Activated CD8-positive, alpha-beta memory T cell treated with anti-CD3 and anti-CD28 coated beads for 48 hours (primary cell): ENCODE measurements around the gene ZNF679.
A peak's percentile ranks its signal among the peaks of the same experiment; 100 is the strongest.
"Not testable (repeated sequence)": the region's sequence is repeated elsewhere in the genome, so short reads cannot be mapped to it uniquely, and the experiment has no call there.

Experiments used
- DNase-seq, 3 experiments: peaks; one replicate each; pipeline ENCODE4 v3.0.0-alpha.2; 2020; ENCODE audit warnings: low read depth in 2 of 3, low spot score in 2 of 3

The ZNF679 gene

GRCh38 chr7:64308016-64308270 is 79.7 kb downstream of the ZNF679 start:
- DNase-seq: no peak

GRCh38 chr7:64310426-64310825 is 82.2 kb downstream of the ZNF679 start:
- no peak for DNase-seq

GRCh38 chr7:64312826-64313225 is 84.6 kb downstream of the ZNF679 start:
- no peak for DNase-seq

- peak; percentile 24 to 52 (median 51) for DNase-seq
Measured at GRCh38 chr7:64313740-64314491, 85.6 kb downstream of the ZNF679 start, which contains the start of gene ZNF736. Gene ZNF736, plus strand, starts transcription at chr7:64313961. Its CDS starts 190 bp downstream, at chr7:64314151.

- no peak for DNase-seq
Measured at GRCh38 chr7:64314566-64314965, 86.3 kb downstream of the ZNF679 start.

- DNase-seq: not testable (repeated sequence)
Measured at GRCh38 chr7:64316031-64316742, 87.9 kb downstream of the ZNF679 start.
